PC-9 (cell line): ENCODE results near the gene CACNB1.

Experiments used
- EZH2 ChIP-seq: fragments of 200-600 bp; sonication (generic); IDR thresholded peaks from 2 replicates; pipeline ENCODE4 v1.8.0; 2017; ENCODE audit warnings: antibody characterized with exemption, low read depth
- TF ChIP-seq, protein P1 (sequence below): fragments of 200-600 bp; sonication (generic); conservative IDR thresholded peaks from 2 replicates; pipeline ENCODE4 v1.6.1; 2017; ENCODE audit warnings: mixed run types, antibody characterized with exemption, mild to moderate bottlenecking, moderate library complexity

DNA sequence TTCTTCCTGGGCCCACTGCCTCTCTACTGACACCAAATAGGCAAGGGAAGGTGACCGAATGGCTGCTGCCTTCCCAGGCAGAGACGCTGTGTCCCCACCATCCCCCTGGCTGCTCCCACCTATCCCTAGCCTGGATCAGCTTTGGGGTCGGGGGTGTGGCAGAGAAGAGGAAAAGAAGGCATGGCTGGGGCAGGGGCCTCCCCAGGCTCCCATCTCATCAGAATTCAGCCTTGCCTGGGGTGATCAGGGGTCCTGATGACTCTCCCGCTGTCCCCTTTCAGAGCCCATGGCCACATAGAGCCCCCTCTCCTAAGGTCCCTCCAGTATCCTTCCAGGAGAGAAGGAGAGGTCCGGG, 46.7 kb downstream of the CACNB1 start:
- TF ChIP-seq, protein P1, sequence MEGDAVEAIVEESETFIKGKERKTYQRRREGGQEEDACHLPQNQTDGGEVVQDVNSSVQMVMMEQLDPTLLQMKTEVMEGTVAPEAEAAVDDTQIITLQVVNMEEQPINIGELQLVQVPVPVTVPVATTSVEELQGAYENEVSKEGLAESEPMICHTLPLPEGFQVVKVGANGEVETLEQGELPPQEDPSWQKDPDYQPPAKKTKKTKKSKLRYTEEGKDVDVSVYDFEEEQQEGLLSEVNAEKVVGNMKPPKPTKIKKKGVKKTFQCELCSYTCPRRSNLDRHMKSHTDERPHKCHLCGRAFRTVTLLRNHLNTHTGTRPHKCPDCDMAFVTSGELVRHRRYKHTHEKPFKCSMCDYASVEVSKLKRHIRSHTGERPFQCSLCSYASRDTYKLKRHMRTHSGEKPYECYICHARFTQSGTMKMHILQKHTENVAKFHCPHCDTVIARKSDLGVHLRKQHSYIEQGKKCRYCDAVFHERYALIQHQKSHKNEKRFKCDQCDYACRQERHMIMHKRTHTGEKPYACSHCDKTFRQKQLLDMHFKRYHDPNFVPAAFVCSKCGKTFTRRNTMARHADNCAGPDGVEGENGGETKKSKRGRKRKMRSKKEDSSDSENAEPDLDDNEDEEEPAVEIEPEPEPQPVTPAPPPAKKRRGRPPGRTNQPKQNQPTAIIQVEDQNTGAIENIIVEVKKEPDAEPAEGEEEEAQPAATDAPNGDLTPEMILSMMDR, result no peak
- TF ChIP-seq EZH2, result no peak
